ENCODE results near the gene TRIP12.

The TRIP12 gene

DNA sequence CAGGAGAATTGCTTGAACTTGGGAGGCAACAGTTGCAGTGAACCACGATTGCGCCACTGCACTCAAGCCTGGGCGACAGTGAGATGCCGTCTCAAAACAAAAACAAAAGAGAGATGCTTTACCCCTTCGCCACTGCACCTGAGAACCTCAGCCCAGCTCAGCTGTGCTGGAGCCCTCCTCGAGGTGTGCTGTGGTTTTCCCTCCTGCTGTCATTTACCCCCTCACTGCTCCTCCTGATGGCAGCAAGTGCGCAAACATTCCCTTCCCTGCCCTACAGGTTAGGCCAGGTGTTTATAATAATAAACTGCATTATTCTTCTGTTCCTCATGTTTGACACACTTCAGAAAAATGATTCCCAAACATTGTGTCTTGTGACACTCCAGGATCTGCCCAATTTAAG lies 8.8 kb upstream of the TRIP12 start:
- no peak for TF ChIP-seq POLR2AphosphoS5 (IDR thresholded peaks at IDR 0.05; ENCODE audit: low read depth, low read length)
- TF ChIP-seq, protein P1, sequence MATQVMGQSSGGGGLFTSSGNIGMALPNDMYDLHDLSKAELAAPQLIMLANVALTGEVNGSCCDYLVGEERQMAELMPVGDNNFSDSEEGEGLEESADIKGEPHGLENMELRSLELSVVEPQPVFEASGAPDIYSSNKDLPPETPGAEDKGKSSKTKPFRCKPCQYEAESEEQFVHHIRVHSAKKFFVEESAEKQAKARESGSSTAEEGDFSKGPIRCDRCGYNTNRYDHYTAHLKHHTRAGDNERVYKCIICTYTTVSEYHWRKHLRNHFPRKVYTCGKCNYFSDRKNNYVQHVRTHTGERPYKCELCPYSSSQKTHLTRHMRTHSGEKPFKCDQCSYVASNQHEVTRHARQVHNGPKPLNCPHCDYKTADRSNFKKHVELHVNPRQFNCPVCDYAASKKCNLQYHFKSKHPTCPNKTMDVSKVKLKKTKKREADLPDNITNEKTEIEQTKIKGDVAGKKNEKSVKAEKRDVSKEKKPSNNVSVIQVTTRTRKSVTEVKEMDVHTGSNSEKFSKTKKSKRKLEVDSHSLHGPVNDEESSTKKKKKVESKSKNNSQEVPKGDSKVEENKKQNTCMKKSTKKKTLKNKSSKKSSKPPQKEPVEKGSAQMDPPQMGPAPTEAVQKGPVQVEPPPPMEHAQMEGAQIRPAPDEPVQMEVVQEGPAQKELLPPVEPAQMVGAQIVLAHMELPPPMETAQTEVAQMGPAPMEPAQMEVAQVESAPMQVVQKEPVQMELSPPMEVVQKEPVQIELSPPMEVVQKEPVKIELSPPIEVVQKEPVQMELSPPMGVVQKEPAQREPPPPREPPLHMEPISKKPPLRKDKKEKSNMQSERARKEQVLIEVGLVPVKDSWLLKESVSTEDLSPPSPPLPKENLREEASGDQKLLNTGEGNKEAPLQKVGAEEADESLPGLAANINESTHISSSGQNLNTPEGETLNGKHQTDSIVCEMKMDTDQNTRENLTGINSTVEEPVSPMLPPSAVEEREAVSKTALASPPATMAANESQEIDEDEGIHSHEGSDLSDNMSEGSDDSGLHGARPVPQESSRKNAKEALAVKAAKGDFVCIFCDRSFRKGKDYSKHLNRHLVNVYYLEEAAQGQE (IDR thresholded peaks at IDR 0.05; ENCODE audit: insufficient read depth in 1 of 2, low read depth in 2 of 2, low read length in 2 of 2): no peak
- TF ChIP-seq FOXP2 (optimal IDR thresholded peaks at IDR 0.05; ENCODE audit: borderline replicate concordance, extremely low read depth, extremely low read length, insufficient read depth): no peak
- TF ChIP-seq TAF1 (IDR thresholded peaks at IDR 0.05; ENCODE audit: borderline replicate concordance, insufficient read depth, low read length): no peak
- no peak for TF ChIP-seq SIN3A (IDR thresholded peaks at IDR 0.05; ENCODE audit: borderline replicate concordance, insufficient read depth, low read length)

DNA sequence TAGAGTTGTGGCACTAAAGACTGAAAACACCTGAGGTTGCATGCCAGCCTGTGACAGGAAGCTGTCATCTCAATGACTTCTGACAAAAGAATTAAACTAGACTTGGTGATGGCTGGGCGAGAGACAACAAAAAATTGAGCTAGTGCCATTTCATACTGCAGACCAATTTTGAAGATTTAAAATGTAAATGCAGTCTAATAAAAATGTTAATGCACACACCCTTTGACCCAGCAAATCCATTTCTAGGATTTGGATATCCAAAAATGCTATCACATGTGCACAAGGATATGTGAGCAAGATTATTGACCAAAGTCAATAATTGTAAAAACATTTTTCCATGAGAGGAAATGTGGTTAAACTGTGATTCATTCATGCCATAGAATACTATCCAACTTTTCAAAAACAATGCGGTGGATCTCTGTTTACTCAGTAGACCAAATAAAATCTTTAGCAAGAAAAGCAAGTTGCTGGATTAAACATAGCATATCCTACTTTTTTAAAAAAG lies 6.1 kb upstream of the TRIP12 start:
- no peak for TF ChIP-seq POLR2AphosphoS5 (IDR thresholded peaks at IDR 0.05; ENCODE audit: low read depth, low read length)
- TF ChIP-seq FOXP2 (optimal IDR thresholded peaks at IDR 0.05; ENCODE audit: borderline replicate concordance, extremely low read depth, extremely low read length, insufficient read depth): no peak
- no peak for TF ChIP-seq SIN3A (IDR thresholded peaks at IDR 0.05; ENCODE audit: borderline replicate concordance, insufficient read depth, low read length)
- no peak for TF ChIP-seq TAF1 (IDR thresholded peaks at IDR 0.05; ENCODE audit: borderline replicate concordance, insufficient read depth, low read length)
- TF ChIP-seq, protein P1 (IDR thresholded peaks at IDR 0.05; ENCODE audit: insufficient read depth in 1 of 2, low read depth in 2 of 2, low read length in 2 of 2): no peak

DNA sequence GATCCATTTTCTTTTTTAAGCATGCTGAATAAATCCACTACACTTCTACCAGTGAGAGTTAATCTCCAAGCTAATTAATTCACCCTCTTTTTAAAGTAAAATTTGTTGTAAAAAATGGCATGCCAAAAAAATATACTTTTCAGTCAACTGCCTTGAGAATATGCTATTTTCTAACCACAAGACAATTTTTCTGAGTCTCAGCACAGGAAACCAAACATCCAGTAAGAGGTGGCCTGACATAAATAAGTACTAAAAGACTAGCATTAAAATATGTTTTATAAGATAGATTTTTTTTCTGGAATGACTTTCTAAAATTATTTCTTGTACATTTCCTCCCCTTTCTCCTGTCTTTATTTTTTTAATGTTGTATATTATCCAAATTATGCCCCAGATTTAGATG lies 3.4 kb upstream of the TRIP12 start:
- TF ChIP-seq, protein P1 (IDR thresholded peaks at IDR 0.05; ENCODE audit: insufficient read depth in 1 of 2, low read depth in 2 of 2, low read length in 2 of 2): no peak
- no peak for TF ChIP-seq SIN3A (IDR thresholded peaks at IDR 0.05; ENCODE audit: borderline replicate concordance, insufficient read depth, low read length)
- TF ChIP-seq POLR2AphosphoS5 (IDR thresholded peaks at IDR 0.05; ENCODE audit: low read depth, low read length): no peak
- TF ChIP-seq TAF1 (IDR thresholded peaks at IDR 0.05; ENCODE audit: borderline replicate concordance, insufficient read depth, low read length): no peak
- TF ChIP-seq FOXP2 (optimal IDR thresholded peaks at IDR 0.05; ENCODE audit: borderline replicate concordance, extremely low read depth, extremely low read length, insufficient read depth): no peak

DNA sequence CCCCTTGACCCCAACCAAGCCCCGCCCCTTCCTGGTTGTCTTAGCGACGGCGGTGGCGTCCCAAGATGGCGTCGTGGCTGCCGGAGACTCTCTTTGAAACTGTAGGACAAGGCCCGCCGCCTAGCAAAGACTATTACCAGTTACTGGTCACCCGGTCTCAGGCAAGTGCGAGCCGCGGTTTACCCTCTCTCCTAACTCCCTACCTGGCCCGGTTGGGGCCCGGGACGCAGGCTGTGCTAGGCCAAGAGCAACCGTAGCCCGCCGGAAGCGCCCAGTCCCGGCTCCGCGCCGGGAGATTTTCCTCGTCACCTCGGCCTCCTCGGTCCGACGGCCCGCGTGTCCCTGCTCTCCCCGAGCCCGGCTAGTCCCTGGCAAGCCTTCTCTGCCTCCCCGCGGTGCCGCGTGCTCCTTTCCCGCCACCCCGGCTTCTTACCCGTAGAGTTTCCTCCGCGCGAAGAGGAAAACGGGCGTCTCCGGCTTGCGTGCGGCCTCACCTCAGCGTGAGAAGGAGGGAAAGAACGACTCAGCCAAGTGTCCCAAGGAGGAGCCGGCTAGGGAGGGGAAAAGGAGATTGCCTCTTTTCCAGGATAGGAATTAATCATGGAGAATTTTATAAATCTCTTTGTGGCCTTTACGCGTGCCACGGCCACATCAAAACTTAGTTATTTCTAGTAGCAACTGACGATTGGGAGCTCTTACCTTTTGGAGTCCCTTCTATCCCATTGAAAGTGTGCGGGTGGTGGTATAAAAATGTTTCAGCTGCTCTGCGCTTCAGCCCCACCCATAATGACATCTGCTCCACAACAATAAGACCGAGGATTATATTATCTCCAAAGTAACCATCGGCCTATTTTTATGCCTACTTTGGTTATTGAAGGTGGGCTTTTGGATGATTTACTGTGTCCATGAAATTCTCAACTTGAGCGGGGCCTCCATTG lies 909 bp upstream of the TRIP12 start, which contains the start of gene FBXO36:
Gene FBXO36 (plus strand): TSS at position 55 of the 938 bp plus-strand sequence. CDS start 11 bp downstream, at position 66.
- no peak; the same call in 1 of the 2 replicates for TF ChIP-seq TAF1 (IDR thresholded peaks at IDR 0.05; ENCODE audit: borderline replicate concordance, insufficient read depth, low read length)
- no peak for TF ChIP-seq POLR2AphosphoS5 (IDR thresholded peaks at IDR 0.05; ENCODE audit: low read depth, low read length)
- TF ChIP-seq SIN3A (IDR thresholded peaks at IDR 0.05; ENCODE audit: borderline replicate concordance, insufficient read depth, low read length): peak; percentile 72; the same call in 1 of the 2 replicates

DNA sequence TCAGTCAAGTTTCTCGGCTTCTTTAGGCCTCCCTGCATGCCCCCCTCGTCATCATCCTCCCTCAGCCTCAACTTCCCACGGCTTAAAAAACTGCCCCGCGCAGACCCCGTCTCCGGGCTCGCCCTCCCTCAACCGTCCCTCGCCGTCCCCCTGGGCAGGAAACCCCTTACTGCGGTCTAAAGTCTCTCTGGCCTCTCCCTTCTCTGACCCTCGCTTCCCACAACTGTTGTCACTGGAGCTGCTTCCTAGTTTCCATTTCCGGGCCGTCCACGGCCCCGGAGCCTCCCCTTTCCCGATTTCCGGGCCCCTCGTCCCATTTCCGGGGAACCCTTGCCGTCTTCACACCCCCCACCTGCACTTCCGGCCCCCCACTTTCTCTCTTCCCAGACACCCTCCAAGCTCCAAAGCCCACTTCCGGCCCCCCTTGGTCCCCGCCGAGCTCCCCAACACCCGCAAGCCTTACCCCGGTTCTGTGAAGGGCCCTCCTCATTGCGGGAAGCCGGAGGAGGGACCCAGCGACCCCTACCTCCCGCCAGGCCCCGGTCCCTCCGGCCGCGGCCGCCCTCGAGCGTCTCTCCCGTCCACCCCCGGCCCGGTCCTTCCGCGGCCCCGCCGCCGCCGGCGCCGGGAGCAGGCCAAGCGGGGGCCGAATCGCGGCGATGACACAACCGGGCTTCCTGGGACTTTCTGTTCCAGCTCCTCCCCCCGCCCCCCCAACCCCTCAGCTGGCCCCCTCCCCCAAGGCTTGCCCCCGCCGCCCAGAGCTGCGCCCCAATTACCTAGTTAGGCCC lies 513 bp downstream of the TRIP12 start:
- no peak for TF ChIP-seq SIN3A (IDR thresholded peaks at IDR 0.05; ENCODE audit: borderline replicate concordance, insufficient read depth, low read length)
- TF ChIP-seq, protein P1 (IDR thresholded peaks at IDR 0.05; ENCODE audit: insufficient read depth in 1 of 2, low read depth in 2 of 2, low read length in 2 of 2): no peak
- TF ChIP-seq POLR2AphosphoS5 (IDR thresholded peaks at IDR 0.05; ENCODE audit: low read depth, low read length): 0 out of 2 replicates have a peak, but pooled peaks have one; percentile 9
- TF ChIP-seq TAF1 (IDR thresholded peaks at IDR 0.05; ENCODE audit: borderline replicate concordance, insufficient read depth, low read length): no peak
- TF ChIP-seq FOXP2 (optimal IDR thresholded peaks at IDR 0.05; ENCODE audit: borderline replicate concordance, extremely low read depth, extremely low read length, insufficient read depth): no peak

Measured in PFSK-1 (cell line).